OCI-LY1 (cell line): ENCODE results near the gene YEATS2.

Experiments used
- H2AFZ ChIP-seq: fragments of 200-600 bp; sonication (generic), shearing (Covaris generic); 2 replicates; pipeline ENCODE4 v1.6.0; 2014; ENCODE audit warnings: antibody characterized with exemption, mild to moderate bottlenecking, low read length
- H3F3A ChIP-seq: fragments of 200-600 bp; sonication (generic), shearing (Covaris generic); 2 replicates; pipeline ENCODE4 v1.6.0; 2014; ENCODE audit warnings: mild to moderate bottlenecking, antibody characterized with exemption, low read length, moderate library complexity; ENCODE audit not compliant: insufficient read depth
- H3K27ac ChIP-seq: fragments of 200-600 bp; sonication (generic); 2 replicates; pipeline ENCODE4 v1.5.1; 2014; ENCODE audit warnings: low read length, mixed run types, mild to moderate bottlenecking, low read depth; ENCODE audit not compliant: poor library complexity, severe bottlenecking
- H3K27me3 ChIP-seq: fragments of 200-600 bp; sonication (generic); 2 replicates; pipeline ENCODE4 v1.6.0; 2014; ENCODE audit warnings: antibody characterized with exemption, mild to moderate bottlenecking, low read length, moderate library complexity; ENCODE audit not compliant: insufficient read depth
- H3K36me3 ChIP-seq: fragments of 200-600 bp; sonication (generic); 2 replicates; pipeline ENCODE4 v1.6.1; 2014; ENCODE audit warnings: mild to moderate bottlenecking, antibody characterized with exemption, low read length, moderate library complexity, mixed read lengths; ENCODE audit not compliant: insufficient read depth
- H3K4me1 ChIP-seq: fragments of 200-600 bp; sonication (generic); 2 replicates; pipeline ENCODE4 v1.5.1; 2014; ENCODE audit warnings: mild to moderate bottlenecking, low read length, moderate library complexity; ENCODE audit not compliant: insufficient read depth, severe bottlenecking
- H3K4me2 ChIP-seq: fragments of 200-600 bp; sonication (generic), shearing (Covaris generic); 2 replicates; pipeline ENCODE4 v1.6.1; 2014; ENCODE audit warnings: low read length
- H3K4me3 ChIP-seq: fragments of 200-600 bp; sonication (generic); 2 replicates; pipeline ENCODE4 v1.5.1; 2014; ENCODE audit warnings: low read length, low read depth, mild to moderate bottlenecking, mixed read lengths; ENCODE audit not compliant: poor library complexity, severe bottlenecking
- H3K79me2 ChIP-seq: fragments of 200-600 bp; shearing (Covaris generic); 2 replicates; pipeline ENCODE4 v1.6.1; 2016; ENCODE audit warnings: mixed run types, low read length, mixed read lengths; ENCODE audit not compliant: insufficient read depth
- H3K9ac ChIP-seq: fragments of 200-600 bp; sonication (generic), shearing (Covaris generic); 2 replicates; pipeline ENCODE4 v1.6.1; 2014; ENCODE audit warnings: mild to moderate bottlenecking, low read length, mixed read lengths
- H3K9me2 ChIP-seq: fragments of 200-600 bp; sonication (generic), shearing (Covaris generic); 2 replicates; pipeline ENCODE4 v1.6.1; 2014; ENCODE audit warnings: low read depth, mild to moderate bottlenecking, low read length, mixed read lengths
- H3K9me3 ChIP-seq: fragments of 200-600 bp; shearing (Covaris generic); 2 replicates; pipeline ENCODE4 v1.6.1; 2014; ENCODE audit warnings: low read length, mixed read lengths
- H4K20me1 ChIP-seq: fragments of 200-600 bp; sonication (generic), shearing (Covaris generic); 2 replicates; pipeline ENCODE4 v1.6.0; 2016; ENCODE audit warnings: mild to moderate bottlenecking, low read length; ENCODE audit not compliant: insufficient read depth
- EZH2 ChIP-seq: fragments of 200-600 bp; sonication (generic), shearing (Covaris generic); IDR thresholded peaks from 2 replicates; pipeline ENCODE4 v1.8.0; 2017; ENCODE audit warnings: borderline replicate concordance, mixed run types, mild to moderate bottlenecking, antibody characterized with exemption, low read length, moderate library complexity, mixed read lengths
- TF ChIP-seq, protein P1 (sequence below): fragments of 200-600 bp; sonication (generic), shearing (Covaris generic); IDR thresholded peaks from 2 replicates; pipeline ENCODE4 v1.5.1; 2017; ENCODE audit warnings: mild to moderate bottlenecking, antibody characterized with exemption, low read length, moderate library complexity, mixed read lengths

YEATS2 gene

GRCh38 chr3:183768114-183768513 lies 70.5 kb downstream of the YEATS2 start:
- Histone ChIP-seq H3F3A (peaks cover 9% of the 10 kb centered on the region; the same call in 1 of the 2 replicates), H3K4me1 (peaks cover 5% of the 10 kb centered on the region), H3K9ac (no peak overlapping the region), H3K36me3 (peaks cover 71% of the 10 kb centered on the region), H3K9me2 (no peaks in the 10 kb centered on the region), H3K4me2 (no peak overlapping the region), H3K27ac (no peak overlapping the region), H3K4me3 (no peak overlapping the region), H3K9me3 (no peaks in the 10 kb centered on the region), H4K20me1 (no peaks in the 10 kb centered on the region), H3K27me3 (no peaks in the 10 kb centered on the region), H2AFZ (no peak overlapping the region), H3K79me2 (no peaks in the 10 kb centered on the region)
- TF ChIP-seq, protein P1, sequence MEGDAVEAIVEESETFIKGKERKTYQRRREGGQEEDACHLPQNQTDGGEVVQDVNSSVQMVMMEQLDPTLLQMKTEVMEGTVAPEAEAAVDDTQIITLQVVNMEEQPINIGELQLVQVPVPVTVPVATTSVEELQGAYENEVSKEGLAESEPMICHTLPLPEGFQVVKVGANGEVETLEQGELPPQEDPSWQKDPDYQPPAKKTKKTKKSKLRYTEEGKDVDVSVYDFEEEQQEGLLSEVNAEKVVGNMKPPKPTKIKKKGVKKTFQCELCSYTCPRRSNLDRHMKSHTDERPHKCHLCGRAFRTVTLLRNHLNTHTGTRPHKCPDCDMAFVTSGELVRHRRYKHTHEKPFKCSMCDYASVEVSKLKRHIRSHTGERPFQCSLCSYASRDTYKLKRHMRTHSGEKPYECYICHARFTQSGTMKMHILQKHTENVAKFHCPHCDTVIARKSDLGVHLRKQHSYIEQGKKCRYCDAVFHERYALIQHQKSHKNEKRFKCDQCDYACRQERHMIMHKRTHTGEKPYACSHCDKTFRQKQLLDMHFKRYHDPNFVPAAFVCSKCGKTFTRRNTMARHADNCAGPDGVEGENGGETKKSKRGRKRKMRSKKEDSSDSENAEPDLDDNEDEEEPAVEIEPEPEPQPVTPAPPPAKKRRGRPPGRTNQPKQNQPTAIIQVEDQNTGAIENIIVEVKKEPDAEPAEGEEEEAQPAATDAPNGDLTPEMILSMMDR = no peak
- TF ChIP-seq EZH2 = no peak

- Histone ChIP-seq H3K4me3 (no peak overlapping the region), H3K9me2 (no peaks in the 10 kb centered on the region), H2AFZ (no peak overlapping the region), H3K27ac (no peak overlapping the region), H4K20me1 (no peaks in the 10 kb centered on the region), H3K4me1 (peaks cover 5% of the 10 kb centered on the region), H3K9ac (no peak overlapping the region), H3K9me3 (no peaks in the 10 kb centered on the region), H3K27me3 (no peaks in the 10 kb centered on the region), H3F3A (peaks cover 7% of the 10 kb centered on the region; the same call in 1 of the 2 replicates), H3K36me3 (peaks cover 75% of the 10 kb centered on the region), H3K79me2 (no peaks in the 10 kb centered on the region), H3K4me2 (no peak overlapping the region)
- no peak for TF ChIP-seq EZH2
- TF ChIP-seq, protein P1 = no peak
Measured at GRCh38 chr3:183769453-183769852, 71.9 kb downstream of the YEATS2 start.

DNA sequence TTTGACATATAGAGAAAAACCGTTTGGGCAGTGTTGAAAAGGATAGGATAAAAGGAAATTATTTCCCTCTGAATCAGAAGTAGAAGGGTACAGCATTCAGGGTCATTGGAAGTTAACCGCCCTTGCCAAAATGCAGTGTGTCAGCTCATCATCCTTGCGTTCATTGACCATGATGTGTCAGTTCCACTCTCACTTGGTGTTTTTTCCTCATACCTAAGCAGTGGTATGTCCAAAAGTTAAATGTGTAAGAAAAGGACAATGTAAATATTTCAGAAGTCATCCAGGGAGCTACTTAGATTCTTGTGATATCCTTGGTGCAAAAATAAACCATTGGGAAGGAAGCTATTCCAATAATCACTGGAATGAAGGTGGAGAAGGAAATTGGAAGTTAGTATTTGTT lies 77.0 kb downstream of the YEATS2 start:
- H4K20me1 ChIP-seq = no peaks in the 10 kb centered on the region
- H3K79me2 ChIP-seq = no peaks in the 10 kb centered on the region
- no peak for TF ChIP-seq EZH2
- TF ChIP-seq, protein P1 = no peak
- no peak overlapping the region for H3K9ac ChIP-seq
- H3K4me3 ChIP-seq = no peak overlapping the region
- no peak overlapping the region for H2AFZ ChIP-seq
- peaks cover 86% of the 10 kb centered on the region for H3K36me3 ChIP-seq
- H3K9me3 ChIP-seq = no peaks in the 10 kb centered on the region
- H3K4me1 ChIP-seq = no peaks in the 10 kb centered on the region
- H3K9me2 ChIP-seq = no peaks in the 10 kb centered on the region
- H3K27me3 ChIP-seq = no peaks in the 10 kb centered on the region
- H3F3A ChIP-seq = no peaks in the 10 kb centered on the region
- no peak overlapping the region for H3K27ac ChIP-seq
- no peak overlapping the region for H3K4me2 ChIP-seq
